Naive thymus-derived CD4-positive, alpha-beta T cell (primary cell): ENCODE results near the gene GSTA2. TPM values are rescaled to one million over a fixed set of nuclear protein-coding genes. Genes with fewer than 3 reads are reported as not detected.
"Not testable (repeated sequence)": the region's sequence is repeated elsewhere in the genome, so short reads cannot be mapped to it uniquely, and the experiment has no call there.

Experiments used
- ATAC-seq: fragments of 150-1000 bp; cut with Tn5 transposase; 2 replicates; pipeline ENCODE4 v1.10.0; 2021; ENCODE audit warnings: mild to moderate bottlenecking, moderate library complexity
- CTCF ChIA-PET: fragments of 350-600 bp; sonication (Branson Sonifier 250); formaldehyde crosslinking; loops from one replicate; lab custom pipeline; 2021; ENCODE audit warnings: antibody characterized with exemption; lab: Charles Lee
- POLR2A ChIA-PET: fragments of 350-600 bp; sonication (Branson Sonifier 250); formaldehyde crosslinking; loops from one replicate; lab custom pipeline; 2021; ENCODE audit warnings: antibody characterized with exemption, inconsistent platforms; lab: Charles Lee
- DNase-seq, 9 donors: peaks; one replicate each; pipeline versions ENCODE4 v3.0.0 to v3.0.0-alpha.2; 2020 to 2022; ENCODE audit warnings: mixed read lengths in 1 of 9
- H3K27ac ChIP-seq: one replicate; pipeline ENCODE4 v1.7.0; 2013; ENCODE audit warnings: mild to moderate bottlenecking, low read depth, low read length, moderate library complexity
- H3K27me3 ChIP-seq, 2 donors: one replicate each; pipeline ENCODE4 v1.7.0; 2013; ENCODE audit warnings: low read length in 2 of 2, mild to moderate bottlenecking in 2 of 2, moderate library complexity in 2 of 2; ENCODE audit not compliant: control insufficient read depth in 2 of 2, insufficient read depth in 2 of 2
- H3K36me3 ChIP-seq, 3 experiments: 1 replicate in 2 of 3; 2 replicates in 1 of 3; pipeline ENCODE4 v1.7.0; 2013; ENCODE audit warnings: low read length in 3 of 3, mild to moderate bottlenecking in 3 of 3, moderate library complexity in 1 of 3; ENCODE audit not compliant: insufficient read depth in 3 of 3, control insufficient read depth in 2 of 3
- H3K4me1 ChIP-seq, 2 donors: one replicate each; pipeline ENCODE4 v1.7.0; 2013; ENCODE audit warnings: low read length in 2 of 2, mild to moderate bottlenecking in 2 of 2, moderate library complexity in 1 of 2; ENCODE audit not compliant: control insufficient read depth in 2 of 2, insufficient read depth in 2 of 2
- H3K4me3 ChIP-seq: 2 replicates; pipeline ENCODE4 v1.7.0; 2013; ENCODE audit warnings: mild to moderate bottlenecking, low read length
- H3K9me3 ChIP-seq, 3 experiments: 1 replicate in 2 of 3; 2 replicates in 1 of 3; pipeline ENCODE4 v1.7.0; 2013; ENCODE audit warnings: low read length in 3 of 3; ENCODE audit not compliant: control insufficient read depth in 2 of 3
- H3K27ac Mint-ChIP-seq, 9 donors: one replicate each; pipeline ENCODE4 v1.8.0; 2020 to 2022; ENCODE audit warnings: mixed read lengths in 9 of 9, mild to moderate bottlenecking in 8 of 9, moderate library complexity in 5 of 9, inconsistent platforms in 2 of 9
- H3K27me3 Mint-ChIP-seq, 5 donors: one replicate each; pipeline ENCODE4 v1.8.0; 2021 to 2022; ENCODE audit warnings: mixed read lengths in 5 of 5, mild to moderate bottlenecking in 1 of 5
- H3K36me3 Mint-ChIP-seq, 5 donors: one replicate each; pipeline ENCODE4 v1.8.0; 2020 to 2022; ENCODE audit warnings: mixed read lengths in 5 of 5, mild to moderate bottlenecking in 3 of 5, inconsistent platforms in 1 of 5
- H3K4me1 Mint-ChIP-seq, 7 donors: one replicate each; pipeline ENCODE4 v1.8.0; 2020 to 2022; ENCODE audit warnings: mixed read lengths in 7 of 7, mild to moderate bottlenecking in 3 of 7, inconsistent platforms in 1 of 7
- H3K4me3 Mint-ChIP-seq, 10 donors: one replicate each; pipeline ENCODE4 v1.8.0; 2020 to 2022; ENCODE audit warnings: mild to moderate bottlenecking in 10 of 10, mixed read lengths in 10 of 10, moderate library complexity in 6 of 10, inconsistent platforms in 2 of 10
- H3K9me3 Mint-ChIP-seq, 11 donors: one replicate each; pipeline ENCODE4 v1.8.0; 2020 to 2022; ENCODE audit warnings: mixed read lengths in 11 of 11, mild to moderate bottlenecking in 4 of 11, inconsistent platforms in 1 of 11, moderate library complexity in 1 of 11
- intact Hi-C, 2 donors: fragments of 100-400 bp; cut with micrococcal nuclease; formaldehyde crosslinking; loops; one replicate each; pipeline ENCODE4 v1.15.1; 2023
- polyA plus RNA-seq, 2 donors: library from polyadenylated mRNA; unstranded; fragments of 300-500 nt; fragmentation: Illumina TruSeq; gene quantifications; one replicate each; pipeline ENCODE4 v1.2.3, GENCODE V29; 2021
- total RNA-seq, 6 experiments: library from RNA in 5 of 6; stranded (reverse) in 5 of 6; gene quantifications; 1 replicate in 5 of 6; 2 replicates in 1 of 6; pipeline ENCODE4 v1.2.3 and lab custom pipeline; 2021 to 2026

The GSTA2 gene
- total and polyA plus RNA-seq, 7 experiments from 2014 or later, result not detected

DNA sequence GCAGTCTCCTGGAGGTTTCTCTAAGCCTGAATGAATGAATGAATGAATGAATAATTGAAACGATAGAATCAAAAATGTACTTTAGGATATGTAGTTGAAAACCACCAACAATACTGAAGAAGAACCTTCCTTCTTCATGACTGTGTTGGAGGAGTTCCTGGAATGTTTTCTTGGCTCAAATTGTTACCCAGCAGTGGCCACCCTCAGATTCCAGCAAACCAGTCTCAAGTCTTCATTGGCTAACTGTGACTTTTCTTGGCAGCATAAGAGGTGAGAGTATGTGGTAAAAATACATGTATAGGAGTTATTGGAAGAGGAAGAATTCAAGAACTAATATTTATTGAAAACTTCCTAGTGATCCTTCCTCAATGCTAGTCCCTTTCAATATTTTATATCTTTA is 36.0 kb upstream of the GSTA2 start:
- H3K36me3 Mint-ChIP-seq, H3K4me3 Mint-ChIP-seq, H3K27ac ChIP-seq, CTCF ChIA-PET, H3K4me1 Mint-ChIP-seq, H3K9me3 Mint-ChIP-seq, H3K4me3 ChIP-seq, H3K36me3 ChIP-seq, H3K27me3 ChIP-seq, intact Hi-C loops, H3K27ac Mint-ChIP-seq, ATAC-seq, POLR2A ChIA-PET, H3K4me1 ChIP-seq, DNase-seq, H3K9me3 ChIP-seq: not testable (repeated sequence)
- H3K27me3 Mint-ChIP-seq, result peaks cover 21 to 51% (median 35%) of the 10 kb centered on the region in 5 donors

DNA sequence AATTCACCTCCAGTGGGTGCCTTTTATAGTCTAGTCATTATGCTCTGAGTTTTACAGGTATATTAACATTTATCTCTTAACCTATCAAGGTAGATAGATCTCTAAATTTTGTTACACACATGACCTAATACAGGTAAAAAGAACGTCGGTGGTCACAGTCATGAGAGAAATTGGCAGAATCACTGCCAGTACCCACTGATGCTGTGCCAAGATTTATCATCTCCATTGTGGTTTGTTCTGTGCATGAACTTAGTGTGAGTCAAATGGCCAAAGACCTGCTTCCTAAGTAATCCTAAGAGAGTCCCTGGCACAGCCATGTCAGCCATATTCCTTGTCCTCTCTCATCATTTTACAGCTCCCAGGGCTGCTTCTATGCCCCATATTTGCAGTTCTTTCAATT is 31.1 kb upstream of the GSTA2 start:
- H3K36me3 ChIP-seq, result not testable (repeated sequence)
- peaks cover 15 to 31% (median 29%) of the 10 kb centered on the region in 5 donors for H3K27me3 Mint-ChIP-seq

DNA sequence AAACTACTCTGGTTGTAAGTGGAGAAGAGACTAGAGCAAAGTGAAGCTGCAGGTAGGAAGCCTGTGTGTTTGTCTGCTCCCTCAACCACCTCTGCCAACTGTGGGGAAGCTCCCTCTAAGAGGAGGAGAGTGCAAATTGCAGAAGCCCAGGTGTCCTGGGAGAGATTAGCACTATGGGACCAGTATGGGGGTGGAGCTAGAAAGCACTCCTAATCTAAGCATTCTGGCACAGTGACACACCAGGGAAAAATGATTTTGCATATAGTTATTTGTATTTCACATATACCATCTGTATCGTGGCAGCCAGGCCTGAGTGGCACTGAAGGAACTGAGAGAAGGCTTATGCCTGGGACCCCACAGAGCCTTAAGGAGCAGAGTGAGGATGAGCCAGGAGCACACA is 27.6 kb upstream of the GSTA2 start:
- Mint-ChIP-seq H3K4me1 (no peaks in the 10 kb centered on the region), H3K27ac (no peak overlapping the region), H3K9me3 (peaks cover 0 to 21% (median 6%) of the 10 kb centered on the region in 11 donors), H3K36me3 (peaks cover 0 to 6% (median 0%) of the 10 kb centered on the region in 5 donors), H3K27me3 (peaks cover 10 to 26% (median 22%) of the 10 kb centered on the region in 5 donors), H3K4me3 (no peak overlapping the region)
- ChIA-PET POLR2A (no interaction called here), CTCF (no interaction called here)
- no peak for ATAC-seq
- Histone ChIP-seq H3K4me1 (no peaks in the 10 kb centered on the region), H3K36me3 (no peaks in the 10 kb centered on the region), H3K4me3 (no peak overlapping the region), H3K9me3 (no peaks in the 10 kb centered on the region), H3K27ac (no peak overlapping the region), H3K27me3 (no peaks in the 10 kb centered on the region)
- no peak for DNase-seq
- intact Hi-C loops, result no loop called here

More for the DNA sequence above, 31.1 kb upstream of the GSTA2 start:
- H3K4me1 Mint-ChIP-seq, intact Hi-C loops, POLR2A ChIA-PET, H3K27ac Mint-ChIP-seq, H3K9me3 ChIP-seq, ATAC-seq, DNase-seq, H3K27me3 ChIP-seq, H3K4me3 ChIP-seq, H3K4me3 Mint-ChIP-seq, H3K27ac ChIP-seq, CTCF ChIA-PET, H3K4me1 ChIP-seq, H3K36me3 Mint-ChIP-seq: not testable (repeated sequence)
- peaks cover 0 to 21% (median 6%) of the 10 kb centered on the region in 11 donors for H3K9me3 Mint-ChIP-seq

DNA sequence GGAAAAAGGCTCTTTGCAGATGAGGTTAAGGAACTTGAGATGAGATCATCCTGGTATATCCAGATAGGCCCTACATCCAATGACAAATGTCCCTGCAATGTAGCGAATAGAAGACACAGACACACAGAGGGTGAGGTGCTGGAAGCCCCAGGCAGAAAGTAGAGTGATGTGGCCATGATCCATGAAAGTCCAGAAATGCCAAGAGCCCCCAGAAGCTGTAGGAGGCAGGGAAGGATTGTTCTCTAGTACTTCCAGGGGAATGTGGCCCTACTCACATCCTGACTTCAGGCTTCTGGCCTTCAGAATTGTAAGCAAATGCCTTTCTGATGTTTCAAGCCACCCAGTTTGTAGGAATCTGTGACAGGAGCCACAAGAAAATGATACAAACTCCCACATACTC is 26.4 kb upstream of the GSTA2 start:
- CTCF ChIA-PET, H3K4me3 ChIP-seq, H3K27ac Mint-ChIP-seq, H3K4me3 Mint-ChIP-seq, H3K4me1 ChIP-seq, intact Hi-C loops, H3K36me3 ChIP-seq, H3K27me3 ChIP-seq, H3K9me3 ChIP-seq, DNase-seq, POLR2A ChIA-PET, H3K36me3 Mint-ChIP-seq, H3K27ac ChIP-seq, H3K4me1 Mint-ChIP-seq, ATAC-seq: not testable (repeated sequence)
- peaks cover 0 to 21% (median 6%) of the 10 kb centered on the region in 11 donors for H3K9me3 Mint-ChIP-seq
- H3K27me3 Mint-ChIP-seq, result peaks cover 7 to 22% (median 20%) of the 10 kb centered on the region in 5 donors

DNA sequence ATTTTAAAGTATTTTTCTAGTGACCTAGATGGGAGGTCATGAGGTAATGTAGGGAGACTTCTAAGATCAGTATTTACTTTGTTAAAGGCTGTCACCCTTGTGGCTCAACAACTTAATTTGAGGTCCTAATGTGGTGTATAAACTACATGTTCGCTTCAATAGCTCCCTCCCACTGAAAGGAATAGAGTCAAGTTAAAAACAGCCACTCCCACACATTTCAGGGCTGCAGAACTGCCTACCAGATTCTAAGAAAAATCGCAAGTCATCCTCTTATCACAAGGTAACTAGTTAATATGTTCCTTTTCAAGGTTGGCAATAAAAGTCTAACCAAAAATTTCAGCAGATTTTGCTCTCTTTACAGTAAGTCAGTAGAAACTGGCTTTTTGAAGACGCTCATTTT is 25.2 kb upstream of the GSTA2 start:
- Histone ChIP-seq H3K36me3 (no peaks in the 10 kb centered on the region), H3K27me3 (no peaks in the 10 kb centered on the region), H3K9me3 (no peaks in the 10 kb centered on the region), H3K4me1 (no peaks in the 10 kb centered on the region), H3K4me3 (no peak overlapping the region), H3K27ac (no peak overlapping the region)
- Mint-ChIP-seq H3K4me1 (no peaks in the 10 kb centered on the region), H3K27me3 (peaks cover 7 to 22% (median 17%) of the 10 kb centered on the region in 5 donors), H3K36me3 (peaks cover 0 to 6% (median 0%) of the 10 kb centered on the region in 5 donors), H3K9me3 (peaks cover 0 to 18% (median 6%) of the 10 kb centered on the region in 11 donors), H3K27ac (no peak overlapping the region), H3K4me3 (no peak overlapping the region)
- ChIA-PET CTCF (no interaction called here), POLR2A (no interaction called here)
- intact Hi-C loops, result no loop called here
- DNase-seq (no peak), ATAC-seq (no peak)

DNA sequence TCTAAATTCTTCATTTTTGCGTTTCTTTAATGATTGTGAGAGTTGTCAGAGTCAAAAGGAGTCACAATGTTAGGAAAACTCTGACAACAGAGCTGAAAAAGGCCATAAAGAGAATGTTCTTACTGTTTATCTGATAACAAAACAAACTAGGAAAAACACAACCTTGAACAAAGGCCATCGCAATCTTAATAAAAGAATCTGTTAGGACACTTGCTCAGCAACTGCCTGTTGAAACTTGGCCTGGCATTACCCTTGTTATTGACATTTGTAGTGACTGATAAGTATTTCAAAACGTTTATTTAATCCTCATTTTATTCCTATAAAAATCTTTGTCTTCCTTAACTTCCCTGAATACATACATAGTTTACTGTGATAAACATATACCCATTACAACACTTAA is 24.6 kb upstream of the GSTA2 start:
- H3K27me3 ChIP-seq, result no peaks in the 10 kb centered on the region
- no peak overlapping the region for H3K4me3 ChIP-seq
- no peak overlapping the region for H3K27ac ChIP-seq
- no peaks in the 10 kb centered on the region for H3K36me3 ChIP-seq
- DNase-seq (no peak), ATAC-seq (no peak)
- Mint-ChIP-seq H3K4me3 (no peak overlapping the region), H3K36me3 (peaks cover 0 to 6% (median 0%) of the 10 kb centered on the region in 5 donors), H3K9me3 (peaks cover 0 to 12% (median 4%) of the 10 kb centered on the region in 11 donors), H3K4me1 (no peaks in the 10 kb centered on the region), H3K27ac (no peak overlapping the region), H3K27me3 (peaks cover 7 to 22% (median 13%) of the 10 kb centered on the region in 5 donors)
- intact Hi-C loops, result loop anchor here in 1 of 2 donors (2.0 kb wide), 1 partner anchor 33 kb away; no protein-coding TSS in a partner anchor
- ChIA-PET CTCF (no interaction called here), POLR2A (no interaction called here)
- H3K9me3 ChIP-seq, result no peaks in the 10 kb centered on the region
- no peaks in the 10 kb centered on the region for H3K4me1 ChIP-seq

DNA sequence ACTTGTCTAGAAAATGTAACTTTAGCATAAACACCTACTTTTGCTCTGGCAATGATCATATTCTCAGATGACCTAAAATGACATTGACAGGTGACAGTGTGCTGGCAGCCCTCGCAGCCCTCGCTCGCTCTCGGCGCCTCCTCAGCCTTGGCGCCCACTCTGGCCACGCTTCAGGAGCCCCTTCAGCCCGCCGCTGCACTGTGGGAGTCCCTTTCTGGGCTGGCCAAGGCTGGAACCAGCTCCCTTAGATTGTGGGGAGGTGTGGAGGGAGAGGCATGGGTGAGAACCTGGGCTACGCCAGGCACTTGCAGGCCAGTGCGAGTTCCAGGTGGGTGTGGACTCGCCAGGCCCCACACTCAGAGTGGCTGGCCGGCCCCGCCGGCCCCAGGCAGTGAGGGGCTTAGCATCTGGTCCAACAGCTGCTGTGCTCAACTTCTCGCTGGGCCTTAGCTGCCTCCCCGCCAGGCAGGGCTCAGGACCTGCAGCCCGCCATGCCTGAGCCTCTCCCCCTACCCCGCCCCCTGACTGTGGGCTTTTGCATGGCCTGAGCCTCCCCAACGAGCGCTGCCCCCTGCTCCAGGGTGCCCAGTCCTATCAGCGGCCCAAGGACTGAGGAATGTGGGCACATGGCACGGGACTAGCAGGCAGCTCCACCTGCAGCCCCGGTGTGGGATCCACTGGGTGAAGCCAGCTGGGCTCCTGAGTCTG is 23.1 kb upstream of the GSTA2 start:
- no peaks in the 10 kb centered on the region for H3K9me3 ChIP-seq
- H3K4me1 Mint-ChIP-seq, result no peaks in the 10 kb centered on the region
- DNase-seq (no peak), ATAC-seq (no peak)
- no peak overlapping the region for H3K4me3 Mint-ChIP-seq
- no peak overlapping the region for H3K27ac ChIP-seq
- H3K27me3 Mint-ChIP-seq, result peaks cover 0 to 21% (median 11%) of the 10 kb centered on the region in 5 donors
- H3K27me3 ChIP-seq, result no peaks in the 10 kb centered on the region
- H3K27ac Mint-ChIP-seq, result no peak overlapping the region
- H3K4me1 ChIP-seq, result no peaks in the 10 kb centered on the region
- CTCF ChIA-PET, result no interaction called here
- no peaks in the 10 kb centered on the region for H3K36me3 Mint-ChIP-seq
- POLR2A ChIA-PET, result no interaction called here
- H3K4me3 ChIP-seq, result no peak overlapping the region
- no peaks in the 10 kb centered on the region for H3K36me3 ChIP-seq
- H3K9me3 Mint-ChIP-seq, result no peaks in the 10 kb centered on the region
- intact Hi-C loops, result loop anchor here in 1 of 2 donors (2.0 kb wide), 1 partner anchor 34 kb away; no protein-coding TSS in a partner anchor
